NT2/D1 (cell line): Measurements from ENCODE around the gene EXOSC1.

Experiments
- DNase-seq: peaks from one replicate; pipeline ENCODE4 v3.0.0-alpha.2; 2011; ENCODE audit warnings: low read depth, low spot score
- H3K27me3 ChIP-seq: 2 replicates; pipeline ENCODE4 v1.6.0; 2011; ENCODE audit warnings: mild to moderate bottlenecking; ENCODE audit not compliant: insufficient read length, insufficient read depth
- H3K36me3 ChIP-seq: 2 replicates; pipeline ENCODE4 v1.6.1; 2011; ENCODE audit warnings: mild to moderate bottlenecking, low read length, mixed read lengths; ENCODE audit not compliant: insufficient read depth, insufficient read length
- H3K4me1 ChIP-seq: 2 replicates; pipeline ENCODE4 v1.5.1; 2011; ENCODE audit not compliant: insufficient read depth, insufficient read length
- H3K4me3 ChIP-seq: 2 replicates; pipeline ENCODE4 v1.5.1; 2011; ENCODE audit warnings: low read depth; ENCODE audit not compliant: insufficient read length
- H3K9ac ChIP-seq: 2 replicates; pipeline ENCODE4 v1.6.0; 2011; ENCODE audit warnings: low read depth; ENCODE audit not compliant: insufficient read length
- H3K9me3 ChIP-seq: 2 replicates; pipeline ENCODE4 v1.5.1; 2011; ENCODE audit warnings: mild to moderate bottlenecking, low read length; ENCODE audit not compliant: insufficient read depth
- SUZ12 ChIP-seq: IDR thresholded peaks from 2 replicates; pipeline ENCODE4 v1.6.1; 2011; ENCODE audit not compliant: insufficient read length, insufficient read depth; ENCODE audit errors: extremely low read depth
- YY1 ChIP-seq: IDR thresholded peaks from 2 replicates; pipeline ENCODE4 v1.6.1; 2011; ENCODE audit not compliant: insufficient read length, insufficient read depth
- ZNF274 ChIP-seq: IDR thresholded peaks from 2 replicates; pipeline ENCODE4 v1.6.1; 2011; ENCODE audit warnings: mild to moderate bottlenecking, low read depth, low read length

EXOSC1 gene

GRCh38 chr10:97468162-97468561 lies 22.4 kb upstream of the EXOSC1 start:
- H3K9me3 ChIP-seq: no peaks in the 10 kb centered on the region
- DNase-seq: no peak
- H3K9ac ChIP-seq: no peak overlapping the region
- H3K27me3 ChIP-seq: no peaks in the 10 kb centered on the region
- no peaks in the 10 kb centered on the region for H3K4me1 ChIP-seq
- no peak overlapping the region for H3K4me3 ChIP-seq
- H3K36me3 ChIP-seq: peaks cover 83% of the 10 kb centered on the region
- no peak for TF ChIP-seq SUZ12
- TF ChIP-seq YY1: no peak
- TF ChIP-seq ZNF274: no peak

- TF ChIP-seq SUZ12: no peak
- no peak for TF ChIP-seq ZNF274
- TF ChIP-seq YY1: no peak
- no peaks in the 10 kb centered on the region for H3K9me3 ChIP-seq
- no peak for DNase-seq
- H3K27me3 ChIP-seq: no peaks in the 10 kb centered on the region
- H3K4me3 ChIP-seq: no peak overlapping the region
- peaks cover 87% of the 10 kb centered on the region for H3K36me3 ChIP-seq
- H3K4me1 ChIP-seq: peaks cover 4% of the 10 kb centered on the region
- H3K9ac ChIP-seq: no peak overlapping the region
Measured at GRCh38 chr10:97466755-97467154, 20.9 kb upstream of the EXOSC1 start.

DNA sequence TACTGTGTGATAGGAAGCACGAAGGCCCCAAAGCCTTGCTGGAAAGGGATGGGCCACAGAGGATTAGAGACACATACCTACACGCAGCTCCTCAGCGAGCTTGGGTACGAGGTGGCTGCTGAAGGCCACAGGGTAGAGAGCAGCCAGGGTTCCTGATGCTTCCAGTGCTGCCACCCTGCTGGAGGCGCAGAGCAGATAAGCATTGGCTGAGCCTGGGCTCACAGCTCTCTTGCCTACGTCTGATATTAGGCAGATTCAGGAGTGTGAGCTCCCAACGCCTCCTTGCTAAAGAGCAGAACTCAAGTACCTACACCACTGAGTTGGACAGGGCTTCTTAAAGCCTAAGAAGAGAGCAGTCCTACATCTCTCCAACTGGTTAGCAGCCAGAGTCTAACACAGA lies 20.2 kb upstream of the EXOSC1 start:
- TF ChIP-seq ZNF274 (no peak), YY1 (no peak)
- no peaks in the 10 kb centered on the region for H3K9me3 ChIP-seq
- H3K4me3 ChIP-seq: no peak overlapping the region
- peaks cover 90% of the 10 kb centered on the region for H3K36me3 ChIP-seq
- H3K27me3 ChIP-seq: no peaks in the 10 kb centered on the region
- DNase-seq: no peak
- H3K9ac ChIP-seq: no peak overlapping the region
- H3K4me1 ChIP-seq: peaks cover 4% of the 10 kb centered on the region

- TF ChIP-seq YY1 (no peak), ZNF274 (no peak)
- Histone ChIP-seq H3K9ac (no peak overlapping the region), H3K4me1 (peaks cover 4% of the 10 kb centered on the region), H3K27me3 (no peaks in the 10 kb centered on the region), H3K9me3 (no peaks in the 10 kb centered on the region), H3K36me3 (peaks cover 90% of the 10 kb centered on the region), H3K4me3 (no peak overlapping the region)
- DNase-seq: no peak
Measured at GRCh38 chr10:97464226-97464625, 18.4 kb upstream of the EXOSC1 start.

DNA sequence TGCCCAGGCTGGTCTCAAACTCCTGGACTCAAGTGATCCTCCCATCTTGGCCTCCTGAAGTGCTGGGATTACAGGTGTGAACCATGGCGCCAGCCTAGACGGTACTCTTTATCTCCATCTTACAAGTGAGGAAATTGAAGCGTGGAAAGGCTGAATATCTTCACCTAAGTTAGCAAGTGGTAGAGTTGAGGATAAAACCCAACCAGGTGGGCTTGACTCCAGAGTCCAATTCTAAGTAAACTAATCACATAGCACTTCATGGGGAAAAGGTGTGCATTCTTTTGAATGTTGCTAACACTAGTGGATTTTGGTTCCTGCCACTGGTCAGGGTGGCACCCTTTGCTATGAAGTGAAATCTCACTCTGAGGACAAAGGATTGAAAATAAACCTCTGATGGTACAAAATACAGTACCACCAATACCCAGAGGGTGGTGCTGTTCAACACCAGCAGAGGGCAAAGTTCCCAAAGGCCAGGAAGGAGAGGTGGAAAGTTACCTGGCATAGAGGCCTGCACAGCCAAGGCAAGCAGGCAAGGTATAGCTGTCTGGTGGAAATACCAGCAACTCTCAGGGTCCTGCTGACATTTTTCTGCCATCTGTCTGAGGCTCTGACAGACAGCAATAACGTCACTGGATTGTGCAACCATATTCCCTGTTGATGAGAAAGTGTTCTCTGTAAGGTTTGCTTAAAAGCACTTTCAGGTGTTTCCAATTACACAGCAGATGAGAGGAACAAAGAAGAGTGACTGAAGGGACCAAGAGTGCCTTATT lies 17.7 kb upstream of the EXOSC1 start:
- Histone ChIP-seq H3K27me3 (no peaks in the 10 kb centered on the region), H3K9ac (no peak overlapping the region), H3K4me3 (no peak overlapping the region), H3K36me3 (peaks cover 91% of the 10 kb centered on the region), H3K4me1 (peaks cover 4% of the 10 kb centered on the region), H3K9me3 (no peaks in the 10 kb centered on the region)
- TF ChIP-seq YY1 (no peak), ZNF274 (no peak)
- DNase-seq: peak; percentile 40

GRCh38 chr10:97462309-97462708 lies 16.5 kb upstream of the EXOSC1 start:
- H3K36me3 ChIP-seq: peaks cover 87% of the 10 kb centered on the region
- H3K4me3 ChIP-seq: no peak overlapping the region
- TF ChIP-seq ZNF274 (no peak), YY1 (no peak), SUZ12 (no peak)
- H3K4me1 ChIP-seq: peaks cover 4% of the 10 kb centered on the region
- H3K9me3 ChIP-seq: no peaks in the 10 kb centered on the region
- H3K9ac ChIP-seq: no peak overlapping the region
- no peaks in the 10 kb centered on the region for H3K27me3 ChIP-seq
- no peak for DNase-seq

GRCh38 chr10:97459933-97460332 lies 14.1 kb upstream of the EXOSC1 start:
- H3K4me3 ChIP-seq: no peak overlapping the region
- TF ChIP-seq YY1 (no peak), ZNF274 (no peak), SUZ12 (no peak)
- DNase-seq: no peak
- H3K9me3 ChIP-seq: no peaks in the 10 kb centered on the region
- H3K4me1 ChIP-seq: peaks cover 4% of the 10 kb centered on the region
- no peak overlapping the region for H3K9ac ChIP-seq
- H3K36me3 ChIP-seq: peaks cover 89% of the 10 kb centered on the region
- H3K27me3 ChIP-seq: no peaks in the 10 kb centered on the region

DNA sequence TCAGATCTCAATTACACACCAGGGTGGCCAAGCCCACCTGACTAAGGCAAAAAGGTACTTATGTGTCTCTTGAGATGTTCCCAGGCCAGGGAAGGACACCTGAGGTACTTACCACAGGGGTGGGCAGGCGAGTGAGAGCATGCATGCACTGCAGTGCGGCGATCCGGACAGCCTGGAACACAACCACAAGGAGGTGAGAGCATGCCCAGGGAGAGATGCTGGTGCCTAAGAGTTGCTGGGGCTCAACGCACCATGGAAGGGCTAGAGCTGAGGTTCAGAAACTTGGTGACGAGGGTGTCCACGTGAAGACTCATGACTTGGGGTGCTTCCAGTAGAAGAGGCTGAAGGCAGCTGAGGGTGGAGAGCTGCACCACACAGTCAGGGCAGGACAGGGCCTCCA lies 13.3 kb upstream of the EXOSC1 start:
- Histone ChIP-seq H3K27me3 (no peaks in the 10 kb centered on the region), H3K9ac (no peak overlapping the region), H3K4me1 (peaks cover 4% of the 10 kb centered on the region), H3K9me3 (no peaks in the 10 kb centered on the region), H3K4me3 (no peak overlapping the region), H3K36me3 (peaks cover 94% of the 10 kb centered on the region)
- TF ChIP-seq SUZ12 (no peak), YY1 (no peak), ZNF274 (no peak)
- no peak for DNase-seq
